Fibroblast of skin of back (primary cell): Measurements from ENCODE around the gene SCMH1.
A peak's percentile ranks its signal among the peaks of the same experiment; 100 is the strongest.
"Not testable (repeated sequence)": the region's sequence is repeated elsewhere in the genome, so short reads cannot be mapped to it uniquely, and the experiment has no call there.

Experiments
- DNase-seq: peaks from one replicate; pipeline ENCODE4 v3.0.0-alpha.2; 2013

Gene SCMH1

GRCh38 chr1:41249319-41249718, 7.2 kb upstream of the SCMH1 start:
- no peak for DNase-seq

- no peak for DNase-seq
Observed at GRCh38 chr1:41246568-41246967, 4.5 kb upstream of the SCMH1 start.

DNA sequence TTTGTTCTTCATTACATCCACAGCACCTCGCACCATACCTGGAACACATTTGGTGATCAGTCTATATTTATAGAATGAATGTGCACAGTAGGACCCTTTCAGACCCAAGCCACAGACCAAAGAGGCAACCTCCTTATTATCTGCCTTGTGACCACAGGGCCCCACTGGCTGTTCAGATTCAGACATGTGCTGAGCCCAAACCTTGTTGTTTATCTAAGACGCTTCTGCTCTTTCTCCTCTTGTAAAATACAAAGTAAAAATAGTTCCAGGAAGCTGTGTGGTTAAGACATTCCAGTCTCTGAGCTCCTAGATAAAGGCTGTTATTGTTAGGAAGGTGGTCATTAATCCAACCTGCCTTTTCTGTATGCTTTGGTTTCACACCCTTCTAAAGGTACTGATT, 3.6 kb upstream of the SCMH1 start:
- peak; percentile 45 for DNase-seq

DNA sequence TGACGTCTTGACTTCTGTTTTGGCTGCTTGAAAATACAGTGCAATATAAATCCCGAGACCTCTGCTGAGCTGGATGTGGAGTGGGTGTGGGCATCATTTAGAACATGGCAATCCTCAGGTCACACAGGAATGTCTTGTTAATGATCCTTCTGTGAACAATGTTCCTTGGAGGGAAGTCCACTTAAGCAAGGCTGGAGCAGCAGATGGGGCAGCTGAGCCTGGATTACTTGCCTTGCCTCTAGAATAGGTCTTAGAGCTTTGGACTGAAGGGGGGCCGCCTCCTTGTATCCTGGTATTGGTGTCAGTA, 926 bp upstream of the SCMH1 start:
- no peak for DNase-seq

GRCh38 chr1:41242342-41243078, 404 bp upstream of the SCMH1 start:
- no peak for DNase-seq

- DNase-seq = peak; percentile 54
Observed at GRCh38 chr1:41241354-41241748, 755 bp downstream of the SCMH1 start.

DNA sequence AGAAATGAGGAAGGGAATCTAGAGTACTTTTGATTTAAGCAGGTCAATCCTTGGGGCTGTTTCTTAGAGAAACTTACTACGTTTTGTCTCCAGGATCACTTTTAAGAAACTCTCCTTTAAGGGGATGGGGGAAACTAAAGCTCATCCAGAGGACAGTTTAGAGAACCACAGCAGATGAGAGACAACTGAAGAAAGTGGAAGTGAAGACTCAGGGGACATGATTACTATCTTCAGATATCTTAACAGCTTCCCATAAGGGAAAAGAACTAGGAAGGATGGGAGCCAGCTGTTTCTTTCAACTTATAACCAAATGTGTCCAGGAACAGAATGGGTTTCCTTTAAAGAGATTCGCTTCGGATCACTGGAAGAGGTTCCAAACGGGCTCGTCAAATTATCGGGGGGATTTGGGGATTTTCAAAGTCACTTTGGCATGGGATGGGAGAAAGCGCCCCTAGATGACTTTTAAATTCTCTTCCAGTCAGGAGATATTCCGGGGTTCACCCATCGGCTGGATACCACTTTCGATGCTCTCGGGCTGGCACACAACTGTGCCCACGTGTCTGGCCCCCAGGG, 1.2 kb downstream of the SCMH1 start:
- DNase-seq = no peak

- peak; percentile 58 for DNase-seq
Observed at GRCh38 chr1:41239988-41240610, 2.0 kb downstream of the SCMH1 start.

DNA sequence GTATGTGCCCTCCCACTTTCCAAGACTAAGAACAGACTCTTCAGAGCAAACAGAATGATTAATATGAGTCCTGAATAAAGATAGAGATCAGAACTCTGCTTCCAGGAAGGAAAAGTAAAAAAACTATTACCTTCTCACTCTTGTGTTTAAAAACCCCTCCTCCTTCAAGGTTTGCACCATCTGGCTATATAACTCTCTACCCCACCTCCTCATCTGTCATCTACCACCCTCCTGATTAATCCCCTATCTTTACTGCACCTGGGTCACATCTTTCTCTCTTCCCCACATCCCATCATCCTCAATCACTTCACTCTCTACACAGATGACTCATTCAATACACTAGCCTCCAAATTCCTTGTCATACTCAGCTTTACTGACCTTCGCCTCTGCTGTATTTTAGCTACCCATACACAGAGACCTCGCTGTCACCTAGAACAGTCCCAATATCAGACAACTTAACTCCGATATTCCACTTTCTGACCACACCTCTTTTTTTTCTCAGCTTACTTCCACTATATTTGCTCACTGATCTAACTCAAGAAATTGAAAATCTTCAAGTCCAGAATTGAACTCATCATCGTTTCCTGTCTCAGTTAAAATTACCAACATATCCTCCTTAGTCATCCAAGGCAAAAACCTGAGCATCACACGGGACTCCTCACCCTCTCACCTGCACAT, 3.7 kb downstream of the SCMH1 start:
- DNase-seq = no peak

GRCh38 chr1:41236781-41237180, 5.3 kb downstream of the SCMH1 start:
- DNase-seq = no peak

- no peak for DNase-seq
Observed at GRCh38 chr1:41235893-41236292, 6.2 kb downstream of the SCMH1 start.

GRCh38 chr1:41233708-41234107, 8.4 kb downstream of the SCMH1 start:
- DNase-seq = no peak

DNA sequence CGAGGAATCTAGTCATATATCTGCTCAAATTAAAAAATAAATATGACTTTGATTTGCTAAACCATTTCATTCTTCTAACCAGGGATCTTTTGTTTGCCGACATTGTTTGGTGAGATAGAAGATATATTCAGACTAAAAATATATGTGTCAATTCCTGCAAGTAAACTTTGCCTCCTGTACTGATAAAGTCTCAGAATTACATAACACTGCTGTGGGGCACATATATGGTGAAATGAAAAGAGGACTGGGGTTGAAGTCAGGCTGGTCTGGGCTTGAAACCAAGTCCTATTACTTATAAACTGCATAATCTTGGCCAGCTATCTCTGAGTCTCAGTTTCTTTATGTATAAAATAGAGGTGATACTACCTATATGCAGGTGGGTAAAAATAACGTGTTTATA, 9.8 kb downstream of the SCMH1 start:
- no peak for DNase-seq

DNA sequence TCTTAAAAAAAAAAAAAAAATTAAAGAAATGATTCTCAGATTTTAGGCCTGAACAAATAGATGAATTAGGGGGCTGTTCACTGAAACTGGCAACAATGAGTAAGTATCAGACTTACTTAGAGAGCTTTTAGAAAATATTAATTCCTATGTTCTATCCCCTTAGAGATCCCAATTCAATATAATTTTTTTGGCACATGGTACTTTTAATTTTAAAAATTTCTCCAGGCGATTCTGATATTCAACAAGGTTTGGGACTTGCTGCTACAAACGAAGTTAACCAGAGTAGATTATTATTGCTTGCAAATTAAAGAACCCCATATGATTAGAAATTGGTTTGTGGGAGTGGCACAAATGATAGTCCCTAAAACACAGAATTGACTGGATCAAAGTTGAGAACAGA, 11.4 kb downstream of the SCMH1 start:
- DNase-seq = no peak

DNA sequence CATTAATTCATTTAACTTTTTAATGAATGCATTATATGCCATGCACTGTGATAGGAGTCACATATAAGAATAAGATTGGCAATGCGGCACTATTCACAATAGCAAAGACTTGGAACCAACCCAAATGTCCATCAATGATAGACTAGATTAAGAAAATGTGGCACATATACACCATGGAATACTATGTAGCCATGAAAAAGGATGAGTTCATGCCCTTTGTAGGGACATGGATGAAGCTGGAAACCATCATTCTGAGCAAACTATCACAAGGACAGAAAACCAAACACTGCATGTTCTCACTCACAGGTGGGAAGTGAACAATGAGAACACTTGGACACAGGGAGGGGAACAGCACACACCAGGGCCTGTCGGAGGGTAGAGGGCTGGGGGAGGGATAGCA, 12.9 kb downstream of the SCMH1 start:
- not testable (repeated sequence) for DNase-seq

DNA sequence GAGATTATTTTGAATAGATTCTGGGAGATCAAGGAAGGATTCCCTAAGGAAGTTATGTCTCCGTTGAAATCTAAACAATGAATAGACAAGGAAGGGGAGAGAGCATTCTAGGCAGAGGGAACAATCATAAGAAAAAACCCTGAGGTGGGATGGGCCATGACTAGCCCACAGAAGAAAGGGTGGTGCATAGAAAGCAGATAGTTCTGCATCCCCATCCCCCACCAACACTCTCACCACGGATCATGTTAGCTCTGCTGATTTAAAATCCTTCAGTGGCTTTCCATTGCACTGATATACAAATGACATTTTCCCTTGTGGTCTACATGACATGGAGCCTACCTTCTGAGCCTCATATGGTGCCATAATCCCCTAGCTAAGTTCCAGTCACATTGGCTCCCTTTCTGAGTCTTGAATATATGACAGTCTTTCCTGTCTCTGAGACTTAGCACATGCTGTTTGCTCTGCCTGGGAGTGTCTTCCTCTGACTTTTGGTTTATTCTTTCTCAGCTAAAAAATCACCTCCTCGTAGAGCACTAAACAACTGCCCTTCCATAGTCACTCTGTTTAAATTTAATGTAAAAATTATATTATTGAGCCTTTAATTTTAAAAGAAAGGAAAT, 15.2 kb downstream of the SCMH1 start:
- no peak for DNase-seq

DNA sequence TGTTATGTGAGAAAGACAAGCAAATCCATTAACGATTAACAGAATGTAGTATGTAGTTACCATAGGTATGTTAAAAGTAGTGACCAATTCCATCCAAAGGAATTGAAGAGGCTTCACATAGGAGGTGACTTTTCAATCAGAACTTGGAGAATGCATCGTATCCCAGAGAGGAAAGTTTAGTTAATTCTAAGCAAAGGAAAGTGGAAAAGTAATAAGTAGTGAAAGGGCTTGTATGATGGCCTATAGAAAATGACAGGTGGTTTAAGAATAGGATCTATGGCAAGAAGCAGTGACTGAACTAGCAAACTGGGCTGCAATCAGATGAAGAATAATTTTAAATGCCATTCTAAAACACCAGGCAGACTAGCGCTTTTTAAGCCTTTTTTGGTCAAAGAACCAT, 16.6 kb downstream of the SCMH1 start:
- no peak for DNase-seq

GRCh38 chr1:41222496-41222895, 19.6 kb downstream of the SCMH1 start:
- DNase-seq = no peak

DNA sequence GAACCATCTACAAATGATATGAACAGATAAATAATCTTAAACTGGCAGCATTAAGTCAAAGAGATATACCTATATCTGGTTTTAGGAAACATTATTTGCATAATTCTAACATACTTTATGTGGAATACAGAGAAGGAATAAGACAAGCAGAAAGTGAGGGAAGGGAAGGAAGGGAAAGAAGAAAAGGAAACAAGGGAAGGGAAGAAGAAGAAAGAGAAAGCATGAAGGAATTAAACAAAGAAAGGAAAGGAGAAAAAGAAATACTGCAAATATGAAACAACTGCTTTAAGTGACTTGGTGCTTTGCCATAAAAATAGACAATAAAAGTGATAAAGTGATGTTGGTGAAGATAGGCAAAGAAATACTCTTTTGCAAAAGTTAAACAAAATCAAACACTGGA, 20.1 kb downstream of the SCMH1 start:
- DNase-seq = no peak

DNA sequence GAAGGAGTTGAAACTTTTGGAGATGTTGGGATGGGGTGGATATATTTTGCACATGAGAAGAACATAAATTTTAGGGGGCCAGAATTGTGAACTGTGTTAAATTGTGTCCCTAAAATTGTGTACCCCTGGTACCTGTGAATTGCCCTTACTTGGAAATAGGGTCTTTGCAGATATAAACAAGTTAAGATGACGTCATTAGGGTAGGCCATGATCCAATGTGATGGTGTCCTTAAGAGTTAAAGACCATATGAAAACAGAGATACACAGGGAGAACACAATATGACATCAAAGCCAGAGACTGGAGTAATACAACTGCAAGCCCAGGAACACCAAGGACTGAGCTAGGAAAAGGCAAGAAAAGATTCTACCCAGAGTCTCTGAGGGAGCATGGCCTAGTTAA, 24.0 kb downstream of the SCMH1 start:
- no peak for DNase-seq

DNA sequence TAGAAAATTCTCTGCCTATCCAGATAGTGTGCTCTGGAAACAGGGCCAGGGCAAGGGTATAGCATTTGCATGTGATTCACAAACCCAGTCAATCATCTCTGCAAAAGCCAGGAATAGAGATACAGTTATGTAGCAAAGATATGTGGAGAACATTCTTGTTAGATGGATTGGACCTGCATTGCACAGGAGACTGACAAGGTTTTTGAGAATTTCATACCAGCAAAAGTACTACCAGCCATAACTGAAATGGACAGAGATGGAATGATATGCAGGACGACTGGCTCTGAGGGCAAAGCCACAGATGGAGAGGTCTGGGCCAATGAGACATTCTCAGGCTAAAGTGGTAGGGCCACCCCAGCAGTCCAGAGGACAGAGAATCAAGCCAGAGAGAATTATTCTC, 24.7 kb downstream of the SCMH1 start:
- no peak for DNase-seq

DNA sequence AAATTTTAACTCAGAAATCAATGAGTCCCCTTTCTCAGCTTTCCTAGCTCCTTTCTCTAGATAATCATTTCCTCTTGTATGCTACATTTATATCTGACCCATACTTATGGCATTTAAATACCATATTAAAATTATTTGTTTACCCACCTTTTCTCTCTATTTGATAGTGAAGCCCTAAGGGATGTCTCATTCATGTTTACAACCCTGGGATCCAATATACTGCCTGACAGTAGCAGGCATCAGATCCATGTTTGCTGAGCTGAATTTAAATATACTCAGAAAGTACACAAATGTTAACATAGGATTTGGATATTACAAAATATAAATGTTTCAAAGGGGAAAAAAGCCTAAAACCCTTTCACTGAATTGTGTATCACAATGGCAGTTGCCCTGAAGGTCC, 26.5 kb downstream of the SCMH1 start:
- no peak for DNase-seq

GRCh38 chr1:41213341-41213740, 28.8 kb downstream of the SCMH1 start:
- no peak for DNase-seq
